OCI-M2 (cell line): ENCODE data around the gene CELSR1.
A peak's percentile ranks its signal among the peaks of the same experiment; 100 is the strongest.

Experiments used
- DNase-seq: peaks from one replicate; lab custom pipeline; 2025; ENCODE audit not compliant: unreplicated experiment; lab: John Stamatoyannopoulos, UW

The CELSR1 gene

DNA sequence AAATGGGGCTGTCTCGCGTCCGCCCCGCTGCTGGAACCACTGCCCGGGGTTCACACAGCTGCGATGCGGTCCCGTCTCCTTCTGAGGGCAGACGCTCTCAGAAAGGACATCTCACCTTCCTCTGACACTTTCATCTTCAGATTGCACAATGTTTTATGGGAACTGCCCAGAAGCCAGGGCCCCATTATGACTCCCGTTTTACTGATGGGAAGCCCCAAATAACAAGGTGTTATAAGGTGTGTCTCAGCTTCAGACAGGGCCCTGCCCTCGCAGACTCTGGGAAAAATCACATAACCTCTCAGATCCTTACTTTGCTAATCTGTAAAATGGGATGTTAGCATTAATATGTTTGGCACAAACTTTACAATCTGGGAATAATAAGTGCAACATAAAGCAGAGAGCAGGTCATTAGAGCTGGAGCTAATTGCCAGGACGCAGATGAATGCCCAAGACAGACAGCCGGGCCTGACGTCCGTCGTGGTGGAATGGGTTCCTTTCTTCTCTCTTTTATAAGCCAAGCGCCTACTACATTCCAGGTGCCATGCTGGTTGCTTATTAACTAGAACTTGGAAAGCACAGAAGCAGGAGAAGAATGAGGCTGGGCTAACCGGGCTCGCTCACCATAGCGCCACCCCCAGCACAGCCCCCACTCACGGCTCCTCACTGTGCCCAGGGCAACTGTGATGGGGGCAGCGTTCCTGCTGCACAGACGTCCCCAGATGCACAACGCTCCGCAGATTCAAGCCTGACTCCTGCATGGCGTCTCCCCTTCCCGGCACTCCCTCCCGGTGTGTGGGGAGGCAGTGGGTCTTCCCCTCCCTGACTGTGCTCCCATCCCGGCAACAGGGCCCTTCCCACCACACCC is 158.1 kb downstream of the CELSR1 start:
- DNase-seq: no peak

DNA sequence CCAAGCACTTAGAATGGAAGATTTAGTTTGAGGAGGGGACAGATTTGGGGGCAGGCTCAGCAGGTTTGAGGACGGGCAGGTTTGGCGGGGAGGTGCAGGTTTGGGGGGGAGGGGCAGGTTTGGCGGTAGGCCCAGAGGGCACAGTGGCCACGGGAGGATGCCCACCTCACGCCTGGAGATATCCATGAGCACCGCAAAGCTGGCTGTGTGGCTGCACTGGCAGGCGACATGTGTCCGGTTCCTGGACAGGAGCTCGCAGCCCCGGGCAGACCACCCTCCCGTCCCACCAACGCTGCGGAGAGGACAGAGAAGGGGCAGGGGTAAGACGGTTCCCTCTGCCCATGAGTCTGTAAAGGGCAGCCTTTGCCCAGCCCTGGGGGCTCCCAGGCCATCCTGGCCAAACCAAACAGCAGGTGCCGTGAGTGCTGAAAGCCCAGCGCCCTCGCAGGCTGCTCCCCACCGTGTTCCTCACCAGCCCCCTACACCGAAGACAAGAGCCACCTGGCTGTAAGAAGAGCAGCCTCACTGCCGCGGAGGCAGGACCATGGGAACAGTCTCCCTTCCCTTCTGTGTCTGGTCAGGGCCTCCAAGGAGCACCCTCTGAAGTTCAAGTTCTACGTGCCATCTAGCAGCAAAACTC is 158.9 kb downstream of the CELSR1 start:
- DNase-seq: no peak

DNA sequence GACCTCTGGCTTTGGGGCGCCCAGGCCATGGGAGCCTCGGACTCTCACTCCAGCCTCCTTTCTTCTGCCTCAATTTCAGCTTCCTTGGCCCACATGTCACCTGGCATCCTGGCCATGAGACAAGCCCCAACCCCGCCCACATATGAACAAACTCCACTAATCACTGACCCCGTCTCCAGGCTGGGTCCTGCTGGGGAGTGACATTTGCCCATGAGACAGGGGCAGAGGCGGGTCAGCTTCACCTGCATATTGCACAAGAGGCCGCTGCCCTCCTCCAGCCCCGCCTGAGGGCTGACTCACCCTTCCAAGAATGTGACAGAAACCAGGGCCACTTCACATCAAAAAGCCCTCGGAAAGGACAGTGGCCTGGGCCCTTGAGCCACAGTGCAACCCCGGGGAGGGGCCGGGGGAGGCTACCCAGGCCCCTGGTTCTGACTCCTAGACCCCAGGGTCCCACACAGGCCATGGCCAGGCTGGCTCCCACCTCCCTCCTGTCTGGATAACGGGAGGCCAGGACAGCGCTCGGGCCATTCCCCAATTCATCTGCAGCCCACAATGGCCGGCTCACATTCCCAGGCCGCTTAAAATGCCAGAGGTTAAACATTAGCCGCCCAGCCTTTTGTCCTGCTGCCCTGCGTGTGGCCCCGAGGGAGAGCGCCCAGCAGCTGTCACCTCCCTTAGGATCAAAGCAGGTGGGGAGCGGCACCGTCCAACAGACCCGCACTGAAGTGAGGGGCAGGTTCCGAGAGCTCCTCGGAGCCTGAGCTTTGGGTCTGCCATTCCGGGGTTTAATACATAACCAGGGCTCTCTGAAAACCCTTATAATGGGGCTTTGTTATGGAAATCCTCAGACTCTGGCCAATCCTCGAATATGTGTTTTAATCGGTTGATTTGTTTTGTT is 159.6 kb downstream of the CELSR1 start:
- DNase-seq: no peak

DNA sequence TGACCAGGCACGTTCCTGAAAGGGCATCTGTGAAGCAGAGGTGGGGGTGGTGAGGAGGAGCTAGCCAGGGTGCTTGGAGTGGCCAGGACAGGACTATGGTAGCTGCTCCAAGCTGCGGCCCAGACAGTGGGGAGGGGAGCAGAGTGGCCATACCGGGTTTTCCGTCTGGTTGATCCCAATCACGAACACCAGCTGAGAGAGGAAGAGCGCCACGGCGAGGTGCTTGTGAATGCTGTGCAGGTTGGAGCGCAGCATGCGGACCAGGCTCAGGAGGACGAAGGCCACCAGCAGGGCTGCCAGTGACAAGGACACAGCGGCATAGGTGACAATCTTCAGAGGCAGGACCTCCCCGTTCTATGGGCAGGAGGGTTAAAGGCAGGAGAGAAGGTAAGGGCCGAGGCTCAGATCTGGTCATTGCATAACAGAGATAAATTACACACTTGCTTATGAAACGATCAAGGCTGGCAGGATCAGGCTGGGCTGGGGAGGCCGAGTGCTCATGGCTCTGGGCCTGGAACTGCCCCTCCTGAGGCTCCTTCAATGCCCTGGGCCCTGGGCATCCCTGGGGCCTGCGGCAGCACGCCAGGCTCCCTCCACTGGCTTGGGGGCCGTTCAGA is 160.4 kb downstream of the CELSR1 start:
- no peak for DNase-seq

DNA sequence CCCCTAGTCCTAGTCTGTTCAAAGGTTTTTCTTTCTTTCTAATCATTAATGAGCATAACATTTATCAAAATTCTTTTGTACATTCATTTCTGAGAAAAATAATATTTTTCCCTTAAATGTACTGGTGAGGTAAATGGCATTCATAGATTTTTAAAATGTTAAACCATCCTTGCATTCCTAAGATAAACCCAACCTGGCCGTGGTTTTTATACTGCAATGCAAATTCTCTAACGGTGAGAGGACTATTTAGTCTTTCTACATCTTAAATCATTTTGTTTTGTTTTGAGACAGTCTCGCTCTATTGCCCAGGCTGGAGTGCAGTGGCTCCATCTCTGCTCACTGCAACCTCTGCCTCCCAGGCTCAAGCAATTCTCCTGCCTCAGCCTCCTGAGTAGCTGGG is 161.3 kb downstream of the CELSR1 start:
- no peak for DNase-seq

DNA sequence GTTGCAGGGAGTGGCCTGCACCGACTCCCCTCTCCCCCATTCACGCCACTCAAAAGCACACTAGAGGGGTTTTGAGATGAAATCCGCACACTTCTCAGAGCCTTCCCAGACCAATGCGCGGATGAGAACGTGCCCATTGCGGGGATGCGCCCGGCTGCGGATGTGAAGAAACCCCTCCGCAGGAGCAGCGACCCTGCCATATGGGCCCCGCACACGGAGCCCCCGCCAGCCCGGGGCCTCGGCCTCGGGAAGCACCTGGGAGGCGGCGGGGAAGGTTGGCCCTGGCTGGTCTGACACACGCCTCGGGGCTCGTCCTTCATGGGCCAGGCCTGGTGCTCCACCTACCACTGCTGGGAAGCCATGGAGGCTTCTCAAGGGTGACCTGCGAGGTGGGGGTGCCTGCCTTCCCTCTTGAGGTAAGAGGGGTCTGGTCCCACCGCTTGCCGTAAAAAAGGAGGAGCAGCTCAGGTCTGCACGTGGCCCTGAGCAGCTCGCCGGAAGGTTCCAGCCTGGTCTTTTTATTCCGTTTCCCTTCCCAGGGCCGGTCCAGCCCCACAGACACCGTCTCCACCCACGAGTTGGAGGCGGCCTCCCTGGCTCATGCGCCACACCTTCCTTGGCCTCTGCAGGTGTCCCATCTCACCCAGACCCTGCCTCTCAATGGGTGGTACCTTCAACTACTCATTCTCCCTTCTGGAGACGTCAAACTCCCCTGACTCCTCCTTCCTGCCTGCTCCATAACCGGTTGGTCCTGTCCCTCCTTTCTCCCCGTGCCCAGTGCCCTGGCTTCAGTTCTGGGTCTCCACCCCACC is 162.6 kb downstream of the CELSR1 start:
- no peak for DNase-seq

DNA sequence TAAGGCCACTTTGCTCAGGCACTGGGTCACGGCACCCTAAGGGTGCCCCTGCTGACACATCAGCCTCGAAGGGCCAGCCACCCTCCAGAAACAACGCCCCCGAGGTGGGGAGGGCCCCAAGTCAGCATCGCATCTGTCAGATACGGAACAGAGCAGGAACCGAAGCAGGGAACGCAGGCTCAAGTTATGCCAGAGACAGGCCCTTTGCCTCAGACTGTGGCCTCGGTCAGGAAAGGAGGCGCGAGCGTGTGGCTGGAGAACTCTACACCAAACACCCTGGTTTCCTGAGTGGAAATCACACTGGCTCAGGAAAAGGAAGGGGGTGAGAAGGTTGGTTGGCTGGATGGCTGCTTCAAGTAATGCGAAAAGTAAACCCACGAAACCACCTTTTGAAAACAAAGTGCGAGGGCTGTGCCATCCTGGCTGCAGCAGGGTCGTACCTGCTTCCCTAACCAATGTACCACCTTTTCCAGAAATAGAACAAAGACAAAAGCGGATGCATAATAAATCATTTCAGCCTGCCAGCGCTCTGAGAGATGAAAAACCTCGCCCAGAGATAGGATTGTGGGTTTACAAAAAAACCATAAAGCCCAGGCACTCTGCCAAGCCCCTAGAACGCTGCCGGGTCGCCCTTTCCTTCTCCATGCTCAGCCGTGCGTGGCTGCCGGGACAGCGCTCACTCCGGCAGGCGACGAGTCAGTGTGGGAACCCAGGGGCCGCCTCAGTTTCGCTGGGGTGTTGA is 163.3 kb downstream of the CELSR1 start:
- no peak for DNase-seq

DNA sequence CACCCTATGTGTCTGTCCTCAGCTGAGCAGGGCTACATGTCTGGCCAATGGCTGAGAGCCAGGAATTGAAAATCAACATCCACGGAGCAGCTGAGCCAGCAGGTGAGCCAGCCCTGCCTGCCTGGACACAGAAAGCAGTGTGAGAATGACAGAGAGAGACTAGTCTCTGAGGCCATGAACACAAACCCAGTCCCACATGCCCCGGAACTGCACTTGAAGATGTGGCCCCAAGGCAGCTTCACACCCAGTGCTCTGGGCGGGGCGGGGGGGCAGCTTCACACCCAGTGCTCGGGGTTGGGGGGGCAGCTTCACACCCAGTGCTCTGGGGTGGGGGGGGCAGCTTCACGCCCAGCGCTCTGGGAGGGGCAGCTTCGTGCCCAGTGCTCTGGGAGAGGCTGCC is 164.3 kb downstream of the CELSR1 start:
- DNase-seq: no peak

DNA sequence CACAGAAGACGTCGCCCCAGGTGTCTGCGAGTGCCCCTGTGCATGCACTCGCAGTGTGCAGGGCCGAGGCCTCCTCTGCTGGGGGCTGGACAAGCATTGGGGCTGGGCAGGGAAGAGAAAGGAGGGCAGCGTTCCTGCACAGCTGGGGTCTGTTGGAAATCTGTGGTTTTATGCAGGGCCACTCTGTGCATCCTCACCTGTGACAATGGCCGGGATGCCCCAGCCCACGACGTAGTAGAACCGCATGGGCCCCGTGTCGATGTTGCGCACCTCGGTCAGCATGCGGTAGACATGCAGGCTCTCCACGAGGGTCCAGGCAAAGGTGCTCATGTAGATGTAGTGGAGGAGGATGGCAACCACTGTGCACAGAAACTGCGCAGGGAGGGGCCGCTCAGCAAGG is 164.7 kb downstream of the CELSR1 start:
- DNase-seq: no peak

DNA sequence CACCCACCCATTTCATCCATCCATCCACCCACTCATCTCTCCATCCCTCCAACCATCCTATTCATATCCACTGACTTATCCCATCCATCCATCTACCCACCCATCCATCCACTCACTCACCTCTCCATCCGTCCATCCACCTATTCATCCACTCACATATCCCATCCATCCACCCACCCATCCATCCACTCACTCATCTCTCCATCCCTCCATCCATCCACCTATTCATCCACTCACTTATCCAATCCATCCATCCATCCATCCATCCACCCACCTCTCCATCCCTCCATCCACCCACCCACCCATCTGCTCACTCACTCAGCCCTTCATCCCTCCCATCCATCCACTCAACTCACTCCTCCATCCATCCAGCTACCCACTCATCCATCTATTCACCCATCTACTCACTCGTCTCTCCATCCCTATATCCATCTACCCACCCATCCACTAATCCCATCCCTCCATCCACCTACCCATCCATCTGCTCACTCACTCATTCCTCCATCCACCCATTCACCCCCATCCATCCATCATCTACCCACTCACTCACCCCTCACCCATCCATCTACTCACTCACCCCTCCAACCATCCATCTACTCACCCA is 165.7 kb downstream of the CELSR1 start:
- no peak for DNase-seq

DNA sequence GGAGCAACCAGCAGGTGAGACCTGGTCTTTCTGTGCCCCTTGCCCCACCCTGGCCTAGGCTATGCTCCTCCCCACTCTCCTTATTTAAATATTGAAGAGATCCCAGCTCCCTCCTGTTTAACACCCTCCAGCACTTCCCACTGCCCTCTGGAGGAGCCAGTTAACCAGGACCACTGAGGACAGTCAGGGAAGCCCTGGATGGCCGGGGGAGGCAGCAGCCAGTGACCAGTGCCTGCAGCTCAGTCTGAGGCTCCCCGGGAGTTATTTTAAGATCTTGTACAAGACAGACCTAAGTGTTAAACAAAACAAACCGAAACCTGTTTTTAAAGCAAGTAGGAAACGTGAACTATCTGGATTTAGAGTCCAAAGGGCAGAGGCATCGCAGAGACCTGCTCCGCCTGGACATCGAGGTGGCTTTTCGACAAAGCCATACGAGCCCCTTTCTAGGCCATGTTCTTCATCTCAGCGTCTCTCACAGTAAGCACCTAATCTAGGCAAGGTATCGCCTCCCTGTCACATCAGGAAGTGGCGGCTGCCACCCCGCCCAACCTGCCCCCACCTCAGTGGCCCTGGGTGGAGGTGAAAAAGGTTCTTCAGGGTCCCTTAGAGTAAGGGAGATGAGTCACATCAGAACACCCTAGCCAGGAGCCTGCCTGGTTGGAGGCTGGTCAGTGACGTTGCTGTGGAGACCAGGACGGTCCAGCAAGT is 166.7 kb downstream of the CELSR1 start:
- DNase-seq: no peak

DNA sequence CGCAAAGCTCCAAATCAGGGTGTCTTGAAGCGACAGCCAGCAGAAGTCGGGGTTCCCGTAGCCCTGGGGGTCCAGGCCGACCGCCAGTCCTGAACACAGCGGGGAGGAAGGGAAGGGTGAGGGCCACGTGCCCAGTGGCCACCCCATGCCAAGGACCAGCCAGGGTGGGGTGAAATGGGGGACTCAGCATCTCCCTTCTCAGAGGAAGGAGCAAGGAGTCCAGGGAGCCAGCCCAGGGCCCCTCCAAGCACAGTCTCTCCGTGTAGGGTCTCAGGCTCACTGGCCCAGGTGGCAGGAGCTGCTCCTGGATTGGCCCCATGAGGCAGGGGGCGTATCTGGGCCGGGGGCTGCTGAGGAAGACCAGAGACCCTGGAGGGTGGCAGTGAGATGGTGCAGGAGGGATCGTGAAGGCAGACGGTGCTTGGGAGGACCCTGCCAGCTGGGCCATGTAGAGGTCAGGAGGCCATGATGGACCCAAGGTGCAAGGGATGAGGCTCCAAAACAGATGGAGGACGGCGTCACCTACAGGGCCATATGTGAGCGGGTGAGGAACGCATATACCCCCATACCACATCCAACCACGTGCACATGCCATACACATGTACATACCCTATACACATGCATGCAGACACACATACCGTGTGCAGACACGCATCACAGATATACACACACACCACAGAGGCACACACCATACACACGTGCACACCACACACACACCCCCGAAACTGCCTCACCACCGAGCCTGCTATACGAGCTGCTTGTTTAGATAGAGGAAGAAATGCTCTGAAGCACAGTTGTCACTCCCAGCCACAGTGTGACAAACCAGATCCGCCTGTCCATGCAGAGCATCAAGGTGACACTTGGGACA is 167.5 kb downstream of the CELSR1 start:
- DNase-seq: no peak

DNA sequence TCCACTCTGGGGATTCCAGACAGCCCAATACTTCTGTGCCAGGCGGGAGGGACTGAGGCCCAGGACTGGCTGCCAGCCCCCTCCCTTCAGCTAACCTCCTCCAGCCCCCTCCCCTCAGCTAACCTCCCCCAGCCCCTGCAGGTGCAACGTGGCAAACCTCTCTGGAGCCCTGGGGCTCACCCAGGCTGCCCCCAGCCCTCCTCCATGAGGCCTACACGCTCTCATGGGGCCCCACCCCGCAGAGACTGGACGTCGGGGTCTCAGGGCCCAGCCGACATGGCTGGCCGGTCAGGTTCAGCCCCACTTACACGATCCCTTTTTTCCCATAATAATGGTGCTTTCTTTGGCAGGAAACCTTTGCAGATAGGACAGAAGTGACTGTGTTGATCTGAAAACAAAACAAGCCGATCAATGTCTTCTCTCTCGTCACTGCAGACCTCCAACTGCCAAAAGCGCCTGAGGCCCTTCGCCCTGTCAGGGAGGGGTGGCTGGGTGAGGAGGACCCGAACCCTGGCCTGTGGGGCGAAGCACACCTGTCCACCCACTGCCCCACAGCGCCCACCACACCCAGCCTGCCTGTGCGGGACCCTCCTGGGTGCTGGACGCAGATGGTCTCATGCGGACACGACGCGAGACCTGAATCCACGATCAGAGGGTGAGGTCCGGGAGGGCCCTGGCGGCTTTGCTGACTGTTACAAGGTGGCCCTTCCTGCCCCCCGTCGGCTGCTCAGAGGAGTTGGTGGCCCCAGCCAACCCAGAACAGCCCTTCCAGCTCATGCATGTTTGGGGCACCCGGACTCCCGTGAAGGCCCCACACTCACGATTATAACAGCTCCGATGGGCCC is 168.3 kb downstream of the CELSR1 start:
- no peak for DNase-seq

DNA sequence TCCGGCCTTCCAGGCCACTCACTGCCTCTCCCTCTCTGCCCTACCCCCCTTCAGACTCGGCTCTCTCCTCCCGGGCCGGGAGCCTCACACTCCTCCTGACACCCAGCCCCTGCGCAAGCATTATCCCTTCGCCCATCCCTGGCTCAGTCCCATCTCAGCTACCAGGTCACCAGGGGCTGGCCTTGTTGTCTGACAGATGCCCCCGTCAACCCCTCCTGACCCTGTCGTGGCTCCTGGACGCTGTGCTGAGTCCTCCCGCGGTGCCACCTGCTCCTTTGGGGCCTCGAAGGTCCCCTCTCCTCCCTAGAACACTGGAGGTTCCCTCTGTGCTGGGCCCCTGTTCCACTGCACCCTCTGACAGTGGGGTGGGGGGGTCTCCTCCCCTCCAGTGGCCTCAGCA is 169.0 kb downstream of the CELSR1 start:
- no peak for DNase-seq

DNA sequence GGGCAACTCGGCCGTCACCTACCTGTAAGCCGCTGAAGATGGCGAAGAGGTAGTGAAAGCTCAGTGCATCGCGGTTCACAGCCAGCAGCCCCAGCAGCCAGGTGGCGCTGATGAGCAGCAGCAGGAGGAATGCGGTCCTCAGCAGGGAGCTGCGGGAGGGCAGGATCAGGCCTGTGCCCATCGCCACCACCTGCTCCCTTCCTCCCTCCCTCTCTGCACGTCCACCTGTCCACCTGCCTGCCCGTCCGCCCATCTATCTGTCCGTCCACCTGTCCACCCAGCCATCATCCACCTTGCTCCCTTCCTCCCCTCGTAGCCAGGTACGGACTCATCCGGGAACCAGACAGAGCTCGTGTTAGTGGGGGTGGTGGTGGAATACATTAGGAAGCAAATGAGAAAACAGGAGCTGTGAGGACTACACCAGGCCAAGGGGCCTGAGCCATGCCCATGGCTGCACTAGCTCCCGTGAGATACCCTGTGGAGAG is 169.7 kb downstream of the CELSR1 start:
- peak; percentile 0 for DNase-seq

DNA sequence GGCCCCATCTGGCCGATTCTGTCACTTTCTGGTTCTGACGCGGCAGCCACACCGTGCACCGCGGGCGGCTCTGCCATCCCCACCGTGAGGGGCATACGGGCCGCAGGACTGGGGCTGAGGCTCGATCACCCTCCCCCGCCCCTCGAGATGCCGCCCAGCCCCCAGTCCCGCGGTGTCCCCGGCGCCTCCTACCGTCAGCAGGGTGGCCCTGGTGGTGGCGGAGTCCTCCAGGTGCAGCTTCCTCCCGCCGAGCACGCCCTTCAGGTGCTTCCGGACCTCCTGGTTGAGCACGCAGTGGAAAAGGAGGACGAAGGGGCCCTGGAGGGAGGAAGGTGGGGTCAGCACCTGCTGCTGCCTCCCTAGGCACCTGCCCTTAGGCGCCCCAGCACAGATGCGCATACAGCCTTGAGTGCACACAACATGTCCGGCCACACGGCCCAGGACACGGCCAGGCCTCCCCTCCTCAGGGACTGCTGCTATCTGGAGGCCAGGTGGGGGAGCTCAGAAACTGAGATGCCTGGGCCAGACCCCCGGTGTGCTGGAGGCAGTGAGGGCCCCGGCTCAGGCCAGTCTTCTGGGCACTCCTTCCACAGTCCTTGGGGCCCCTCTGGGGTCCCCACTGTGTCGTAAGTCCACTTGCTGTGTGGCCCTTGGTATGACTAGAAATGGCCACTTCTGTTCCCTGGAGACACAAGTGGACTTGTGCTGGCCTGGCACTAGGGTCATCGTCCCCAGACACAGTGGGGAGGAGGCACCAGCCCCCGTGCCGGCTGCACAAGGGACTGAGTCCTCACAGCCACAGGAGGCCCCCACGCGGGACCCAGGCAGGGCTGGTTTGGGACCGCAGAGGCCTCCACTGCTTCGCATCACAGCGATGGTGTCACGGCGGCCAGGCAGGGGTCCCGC is 170.4 kb downstream of the CELSR1 start:
- no peak for DNase-seq
